Measurements from ENCODE around the gene CHGA.

DNA sequence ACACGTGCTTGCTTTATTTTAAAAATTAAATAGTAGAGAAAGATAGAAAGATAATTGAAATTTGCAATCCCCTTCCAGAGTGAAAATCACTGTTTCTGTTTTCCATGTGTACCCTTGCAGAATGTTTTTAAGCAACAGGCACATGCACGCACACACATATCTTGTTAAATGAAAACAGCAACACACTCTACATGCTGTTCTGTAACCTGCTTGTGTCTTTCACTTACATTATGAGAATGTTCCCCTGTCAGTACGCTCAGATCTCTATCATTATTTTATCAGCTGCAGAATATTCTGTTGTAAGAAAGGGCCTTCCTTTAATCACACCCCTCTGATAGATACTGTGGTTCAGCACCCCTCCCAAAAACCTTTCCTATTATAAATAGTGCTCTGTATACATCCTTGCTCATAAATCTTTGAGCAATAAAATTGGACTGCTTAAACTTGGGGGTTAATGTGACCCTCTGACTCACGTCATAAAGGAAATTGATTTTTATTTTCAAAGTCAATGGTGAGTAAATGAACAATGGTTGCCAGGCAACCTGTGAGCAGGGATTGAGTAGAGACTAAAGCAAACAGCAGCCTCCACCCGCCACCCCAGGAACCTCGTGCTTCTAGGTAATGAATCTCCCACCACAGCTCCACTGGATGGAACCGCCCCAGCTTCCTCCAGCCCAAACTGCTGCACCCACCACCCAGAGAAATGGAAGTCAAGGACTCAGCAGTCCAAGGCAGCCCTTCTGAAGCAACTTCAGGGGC, 31.9 kb upstream of the CHGA start:
- TF ChIP-seq ETV6 (CRISPR knock-in tag; conservative IDR thresholded peaks at IDR 0.05), result no peak
- TF ChIP-seq SETDB1 (CRISPR knock-in tag; IDR thresholded peaks at IDR 0.05; ENCODE audit: borderline replicate concordance), result no peak
- no peak for TF ChIP-seq ZNF768 (CRISPR knock-in tag; IDR thresholded peaks at IDR 0.05)
- no peak for TF ChIP-seq POLR2A (IDR thresholded peaks at IDR 0.05; ENCODE audit: insufficient read depth in 1 of 2, low read depth in 2 of 2, low read length in 2 of 2)
- no peak for TF ChIP-seq ZNF460 (CRISPR knock-in tag; IDR thresholded peaks at IDR 0.05; ENCODE audit: borderline replicate concordance)
- no peak for TF ChIP-seq BRCA1 (CRISPR knock-in tag; IDR thresholded peaks at IDR 0.05)
- TF ChIP-seq, protein P1, sequence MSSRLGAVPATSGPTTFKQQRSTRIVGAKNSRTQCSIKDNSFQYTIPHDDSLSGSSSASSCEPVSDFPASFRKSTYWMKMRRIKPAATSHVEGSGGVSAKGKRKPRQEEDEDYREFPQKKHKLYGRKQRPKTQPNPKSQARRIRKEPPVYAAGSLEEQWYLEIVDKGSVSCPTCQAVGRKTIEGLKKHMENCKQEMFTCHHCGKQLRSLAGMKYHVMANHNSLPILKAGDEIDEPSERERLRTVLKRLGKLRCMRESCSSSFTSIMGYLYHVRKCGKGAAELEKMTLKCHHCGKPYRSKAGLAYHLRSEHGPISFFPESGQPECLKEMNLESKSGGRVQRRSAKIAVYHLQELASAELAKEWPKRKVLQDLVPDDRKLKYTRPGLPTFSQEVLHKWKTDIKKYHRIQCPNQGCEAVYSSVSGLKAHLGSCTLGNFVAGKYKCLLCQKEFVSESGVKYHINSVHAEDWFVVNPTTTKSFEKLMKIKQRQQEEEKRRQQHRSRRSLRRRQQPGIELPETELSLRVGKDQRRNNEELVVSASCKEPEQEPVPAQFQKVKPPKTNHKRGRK (CRISPR knock-in tag; IDR thresholded peaks at IDR 0.05), result no peak
- TF ChIP-seq, protein P2, sequence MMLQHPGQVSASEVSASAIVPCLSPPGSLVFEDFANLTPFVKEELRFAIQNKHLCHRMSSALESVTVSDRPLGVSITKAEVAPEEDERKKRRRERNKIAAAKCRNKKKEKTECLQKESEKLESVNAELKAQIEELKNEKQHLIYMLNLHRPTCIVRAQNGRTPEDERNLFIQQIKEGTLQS (CRISPR knock-in tag; IDR thresholded peaks at IDR 0.05), result no peak
- no peak for TF ChIP-seq POLR2AphosphoS5 (IDR thresholded peaks at IDR 0.05; ENCODE audit: low read depth, low read length)
- no peak for TF ChIP-seq MAFG (CRISPR knock-in tag; IDR thresholded peaks at IDR 0.05)
- TF ChIP-seq ZNF496 (CRISPR knock-in tag; IDR thresholded peaks at IDR 0.05; ENCODE audit: insufficient replicate concordance), result no peak
